Activated CD4-positive, alpha-beta T cell treated with anti-CD3 and anti-CD28 coated beads for 24 hours (primary cell): Measurements from ENCODE around the gene RFC5.

Experiments used
- DNase-seq, 2 donors: peaks; one replicate each; pipeline ENCODE4 v3.0.0-alpha.2; 2020; ENCODE audit warnings: low read depth in 2 of 2

Gene RFC5, protein sequence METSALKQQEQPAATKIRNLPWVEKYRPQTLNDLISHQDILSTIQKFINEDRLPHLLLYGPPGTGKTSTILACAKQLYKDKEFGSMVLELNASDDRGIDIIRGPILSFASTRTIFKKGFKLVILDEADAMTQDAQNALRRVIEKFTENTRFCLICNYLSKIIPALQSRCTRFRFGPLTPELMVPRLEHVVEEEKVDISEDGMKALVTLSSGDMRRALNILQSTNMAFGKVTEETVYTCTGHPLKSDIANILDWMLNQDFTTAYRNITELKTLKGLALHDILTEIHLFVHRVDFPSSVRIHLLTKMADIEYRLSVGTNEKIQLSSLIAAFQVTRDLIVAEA

DNA sequence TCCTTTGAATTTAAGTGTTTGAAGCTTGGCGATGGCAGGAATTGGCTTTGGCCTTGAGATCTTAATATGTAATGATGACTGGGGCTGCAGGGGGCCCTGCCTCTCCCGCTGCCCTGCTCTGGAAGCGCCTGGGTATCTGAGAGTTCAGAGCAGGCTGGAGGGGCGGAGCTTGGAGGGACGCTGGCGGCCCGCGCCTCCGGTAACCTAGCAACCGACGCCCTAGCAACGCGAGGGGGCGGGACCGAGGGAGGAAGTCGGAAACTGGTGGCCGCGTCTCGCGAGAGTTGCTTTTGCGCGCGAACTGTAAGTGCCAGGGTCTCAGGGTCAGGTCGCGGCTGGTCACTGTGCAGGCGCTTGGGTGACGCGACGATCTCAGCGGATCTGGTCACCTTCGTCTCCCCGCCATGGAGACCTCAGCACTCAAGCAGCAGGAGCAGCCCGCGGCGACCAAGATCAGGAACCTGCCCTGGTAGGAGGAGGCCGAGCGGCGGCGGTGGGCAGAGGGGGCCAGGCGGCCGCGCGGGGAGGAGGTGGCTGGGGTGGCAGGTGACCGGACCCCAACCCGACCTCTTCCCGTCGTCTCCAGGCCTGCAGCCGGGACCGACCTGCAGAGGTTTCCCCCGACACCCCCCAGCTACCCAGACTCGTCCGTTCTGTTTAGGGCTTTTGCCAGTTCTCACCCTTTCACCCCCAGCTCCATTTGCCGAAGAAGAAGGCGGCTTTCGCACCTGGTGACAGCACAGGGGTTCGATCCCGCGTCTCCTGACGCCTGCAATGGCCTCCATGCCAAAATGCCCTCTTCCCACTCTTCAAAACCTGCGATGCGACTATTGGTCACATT is at the start of gene RFC5:
TSS of gene RFC5 (plus strand) at position 280 of the 841 bp plus-strand sequence. CDS start at position 405, 125 bp downstream.
- DNase-seq: peak; percentile 97 to 98

DNA sequence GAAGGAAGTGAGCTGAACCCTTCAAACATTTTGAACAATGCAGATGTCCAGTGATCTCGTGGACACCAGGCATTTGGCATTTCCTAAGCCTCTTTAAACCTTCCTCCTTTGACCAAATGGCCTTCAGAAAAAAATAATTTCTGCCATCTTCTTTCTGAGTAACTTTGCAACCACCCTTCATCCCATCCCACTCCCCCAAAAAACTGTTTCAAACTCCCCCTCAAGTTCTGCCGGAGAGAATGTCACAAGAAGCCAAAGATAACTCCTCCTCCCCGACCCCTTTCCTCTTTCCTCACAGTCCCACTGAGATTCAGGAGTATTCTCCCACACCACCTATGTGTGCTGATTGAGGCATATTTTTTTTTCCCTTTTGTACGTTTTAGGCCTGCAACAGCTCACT is 49.5 kb upstream of the RFC5 start:
- DNase-seq: no peak

DNA sequence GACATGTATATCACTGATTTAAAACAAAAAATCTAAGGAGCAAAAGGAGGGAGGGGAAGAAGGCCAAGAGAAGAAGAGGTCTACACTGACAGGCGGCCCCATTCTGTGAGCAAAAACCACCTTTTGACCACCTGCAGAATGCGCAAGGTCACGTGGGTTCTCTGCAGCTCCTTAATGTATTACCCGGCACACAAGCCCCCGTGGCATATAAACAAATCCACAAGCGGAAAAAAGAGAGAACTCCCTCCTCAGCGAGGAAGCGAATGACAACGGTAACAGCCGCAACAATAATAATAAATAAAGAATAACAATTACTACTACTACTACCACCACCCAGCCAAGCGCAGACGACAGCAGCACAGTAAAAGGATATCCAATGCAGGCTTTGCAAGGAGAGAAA is 49.0 kb upstream of the RFC5 start:
- DNase-seq: no peak

DNA sequence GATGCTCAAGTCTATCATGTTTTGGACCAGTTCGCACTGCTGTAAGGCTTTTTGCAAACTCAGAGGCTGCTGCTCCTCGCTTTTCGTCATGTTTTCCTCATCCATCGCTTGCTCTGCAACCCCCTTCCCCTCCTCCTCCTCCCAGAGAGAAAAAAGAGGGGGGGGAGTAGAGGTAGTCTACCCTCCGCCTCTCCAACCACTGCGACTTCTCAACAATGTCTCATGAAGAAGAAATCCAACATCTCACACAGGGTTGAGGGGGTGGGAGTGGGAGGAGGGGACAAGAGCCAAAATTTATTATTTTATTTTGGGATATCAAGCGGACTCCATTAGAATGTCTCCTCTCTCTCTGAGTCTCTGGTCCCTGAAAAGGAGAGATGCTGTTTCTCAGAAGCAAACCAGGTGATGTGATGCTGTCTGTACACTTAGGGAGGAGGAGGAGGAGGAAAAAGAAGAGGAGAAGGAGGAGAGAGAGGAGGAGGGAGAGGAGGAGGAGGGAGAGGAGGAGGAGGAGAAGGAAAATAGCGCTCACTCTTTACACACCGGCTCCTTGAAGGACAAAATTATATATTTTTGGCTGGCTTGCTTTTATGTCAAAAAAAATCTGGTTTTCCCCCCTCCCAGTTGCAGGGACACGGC is 48.2 kb upstream of the RFC5 start:
- DNase-seq: no peak

DNA sequence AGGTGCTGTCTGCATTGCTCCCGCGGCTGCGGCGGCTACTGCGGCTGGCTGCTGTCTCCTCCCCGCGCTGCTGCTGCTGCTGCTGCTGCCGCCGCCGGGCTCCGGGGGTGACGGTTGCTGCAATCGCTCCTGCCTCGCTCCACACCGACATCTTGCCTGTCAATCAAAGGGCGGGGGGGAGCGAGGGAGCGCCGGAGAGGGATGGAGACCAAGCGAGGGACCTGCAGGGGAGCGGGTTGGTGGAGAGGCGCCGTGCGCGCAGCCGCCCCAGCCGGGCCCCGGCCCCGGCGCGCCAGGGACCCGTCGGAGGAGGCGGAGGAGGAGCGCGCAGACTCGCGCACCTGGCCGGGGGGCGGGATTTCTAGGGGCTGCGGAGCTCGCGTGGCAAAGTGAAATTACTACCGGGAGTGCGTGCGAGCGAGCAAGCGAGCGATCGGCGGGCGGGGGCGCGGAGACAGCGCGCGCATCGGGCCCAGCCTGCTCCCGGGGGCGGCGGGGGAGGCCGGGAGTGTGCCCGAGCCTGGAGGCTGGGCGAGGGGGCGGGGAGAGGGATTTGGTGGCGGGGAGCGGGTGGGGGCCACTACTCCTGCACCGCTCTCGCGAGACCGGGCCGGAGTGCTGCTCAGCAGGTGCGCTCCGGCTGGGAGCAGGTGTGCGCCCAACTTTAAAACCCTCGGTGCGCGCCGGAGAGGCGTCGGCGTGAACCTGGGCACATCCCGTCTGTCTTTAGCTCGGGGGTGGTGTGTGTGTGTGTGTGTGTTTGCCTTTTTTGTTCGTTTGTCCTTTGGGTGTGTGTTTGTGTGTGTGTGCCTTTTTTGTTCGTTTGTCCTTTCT is 47.5 kb upstream of the RFC5 start, which contains the start of gene KSR2:
TSS of gene KSR2 (minus strand) at position 165 of the 834 bp plus-strand sequence. CDS start 735 bp downstream, outside the sequence.
- DNase-seq: peak; percentile 36 to 39

DNA sequence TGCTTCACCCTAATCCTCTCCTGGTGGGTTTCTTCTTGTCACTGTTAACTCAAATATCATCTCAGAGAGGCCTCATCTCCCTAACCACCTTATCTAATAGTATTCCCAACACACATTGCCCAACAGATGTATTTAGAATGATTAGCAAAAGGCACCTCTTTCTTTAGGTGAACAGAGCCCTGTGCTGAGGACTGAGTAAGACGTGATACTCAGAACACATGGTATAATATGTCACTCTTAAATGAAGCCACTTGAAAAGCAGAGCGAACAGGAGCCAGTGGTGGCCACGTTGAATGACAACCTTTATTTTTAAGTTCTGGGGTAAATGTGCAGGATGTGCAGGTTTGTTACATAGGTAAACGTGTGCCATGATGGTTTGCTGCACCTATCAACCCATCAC is 46.2 kb upstream of the RFC5 start:
- no peak for DNase-seq

DNA sequence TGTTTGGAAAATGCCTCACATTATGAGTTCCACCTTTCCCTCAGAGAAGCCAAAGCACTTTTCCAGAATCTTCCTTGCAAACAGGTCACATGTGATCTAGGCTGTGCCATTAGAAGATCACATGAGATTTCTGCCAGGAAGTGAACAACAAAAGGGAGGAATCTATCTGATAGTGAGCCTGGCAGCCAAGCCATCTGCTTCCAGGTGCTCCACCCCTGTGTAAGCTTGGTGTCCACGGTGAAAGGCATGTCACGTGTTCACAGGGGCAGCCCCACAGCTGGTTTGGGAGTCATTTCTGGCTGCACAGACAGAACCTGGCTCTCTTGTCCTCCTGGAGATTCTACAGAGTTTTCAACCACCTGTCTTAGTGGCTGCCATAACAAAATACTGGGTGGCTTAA is 44.2 kb upstream of the RFC5 start:
- DNase-seq: no peak

DNA sequence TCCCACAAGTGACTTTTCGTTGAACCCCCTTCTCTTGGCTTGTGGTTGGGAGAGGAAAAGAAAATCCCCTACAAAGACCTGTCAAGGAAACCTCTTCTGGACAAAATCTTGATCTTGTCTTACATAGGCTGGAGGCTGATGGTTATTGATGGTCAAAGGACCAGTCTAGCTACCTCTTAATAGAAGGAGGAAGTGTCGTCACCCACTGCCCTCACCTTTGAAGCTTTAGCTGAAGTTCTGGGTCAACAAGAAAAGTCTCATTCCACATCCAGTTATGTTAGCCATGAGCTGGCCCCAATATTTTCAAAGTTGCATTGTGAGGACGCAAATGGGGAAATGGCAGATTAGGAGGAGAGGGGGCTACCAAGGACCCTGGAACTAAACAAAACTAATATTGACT is 41.5 kb upstream of the RFC5 start:
- DNase-seq: no peak

DNA sequence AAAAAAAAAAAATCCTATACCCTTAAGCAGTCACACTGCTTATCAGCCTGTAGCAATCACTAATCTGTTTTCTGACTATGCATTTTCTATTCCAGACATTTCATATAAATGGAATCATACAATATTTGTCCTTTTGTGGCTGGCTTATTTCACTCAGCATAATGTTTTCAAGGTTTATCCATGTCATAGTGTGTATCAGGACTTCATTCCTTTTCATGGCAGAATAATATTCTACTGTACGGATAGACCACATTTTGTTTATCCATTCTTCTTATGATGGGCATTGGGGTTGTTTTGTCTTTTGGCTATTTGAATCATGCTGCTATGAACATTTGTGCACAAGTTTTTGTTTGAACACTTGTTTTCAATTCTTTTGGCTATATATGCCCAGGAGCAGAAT is 39.1 kb upstream of the RFC5 start:
- DNase-seq: no peak

DNA sequence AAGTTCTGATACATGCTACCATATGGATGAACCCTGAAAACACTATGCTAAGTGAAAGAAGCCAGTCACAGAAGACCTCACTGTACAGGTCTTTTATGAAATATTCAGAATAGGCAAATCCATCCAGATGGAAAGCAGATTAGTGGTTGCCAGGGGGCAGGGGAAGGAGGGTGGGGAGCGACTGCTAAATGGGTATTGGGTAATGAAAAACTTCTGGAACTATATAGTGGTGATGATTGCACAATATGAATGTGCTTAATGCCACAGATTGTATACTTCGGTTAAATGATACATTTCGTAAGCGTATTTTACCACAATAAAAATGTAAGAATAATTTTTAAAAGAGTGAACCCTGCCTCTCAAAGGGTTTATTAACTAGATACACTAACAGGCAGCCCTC is 35.9 kb upstream of the RFC5 start:
- no peak for DNase-seq

DNA sequence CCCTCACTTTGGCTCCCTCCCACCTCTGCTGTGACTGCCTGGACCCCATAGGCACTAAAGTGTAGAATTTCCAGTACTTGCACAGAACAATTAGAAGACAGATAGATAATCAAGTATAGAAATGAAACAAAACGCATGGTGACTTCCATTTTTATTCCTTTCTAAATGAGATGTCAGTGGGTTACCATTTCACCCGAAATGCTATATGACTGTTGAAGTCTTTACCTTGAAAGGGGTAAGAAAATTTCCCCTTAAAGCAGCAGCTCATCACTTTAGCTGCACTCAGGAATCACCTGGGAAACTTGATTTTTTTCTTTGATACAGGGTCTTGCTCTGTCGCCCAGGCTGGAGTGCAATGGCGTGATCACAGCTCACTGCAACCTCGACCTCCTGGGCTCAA is 35.2 kb upstream of the RFC5 start:
- no peak for DNase-seq

DNA sequence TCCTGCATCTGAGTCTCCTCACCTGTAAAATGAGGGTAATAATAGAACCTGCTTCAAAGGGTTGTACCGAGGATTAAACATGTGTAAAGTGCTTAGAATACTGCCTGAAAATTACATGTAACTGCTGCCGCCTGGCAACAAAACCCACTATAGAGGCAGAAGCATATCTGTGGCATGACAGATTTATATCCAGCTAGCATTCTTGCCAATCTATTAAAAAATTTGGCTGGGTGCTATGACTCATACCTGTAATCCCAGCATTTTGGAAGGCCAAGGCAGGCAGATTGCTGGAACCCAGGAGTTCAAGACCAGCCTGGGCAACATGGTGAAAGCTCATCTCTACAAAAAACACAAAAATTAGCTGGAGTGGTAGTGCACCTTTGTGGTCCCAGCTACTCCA is 31.3 kb upstream of the RFC5 start:
- DNase-seq: no peak

DNA sequence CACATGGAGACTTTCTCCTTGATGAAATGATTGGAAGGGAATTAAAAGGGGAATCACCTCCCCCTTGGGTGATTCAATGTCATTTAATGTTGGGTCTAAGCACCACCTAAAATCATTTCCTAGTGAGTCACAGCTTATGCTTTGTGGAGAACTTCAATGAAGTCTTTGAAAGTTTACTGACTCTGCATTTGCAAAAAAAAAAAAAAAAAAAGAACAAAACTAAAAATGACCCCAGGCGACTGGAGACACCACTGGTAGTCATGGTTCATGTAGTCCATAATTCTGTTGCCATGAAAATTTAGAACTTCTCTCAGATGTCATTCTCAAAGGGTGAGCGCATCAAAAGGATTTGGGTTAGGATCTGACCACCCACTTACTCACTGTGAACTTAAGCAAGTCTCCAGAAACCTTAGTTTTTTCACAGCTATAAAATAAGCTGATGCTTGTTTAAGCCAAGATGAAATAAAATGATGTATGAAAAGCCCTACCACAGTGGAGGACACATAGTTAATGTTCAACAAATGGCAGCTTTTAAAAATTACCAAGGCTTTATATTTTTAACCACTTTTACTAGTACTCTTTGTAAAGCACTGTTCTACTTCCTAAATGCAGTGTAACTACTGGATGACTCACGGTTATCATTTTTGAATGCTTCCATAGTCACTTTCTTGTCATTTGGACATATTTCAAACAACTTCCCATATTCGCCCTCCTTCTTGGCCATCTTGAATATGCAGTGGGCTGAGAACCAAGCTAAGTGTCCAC is 29.6 kb upstream of the RFC5 start:
- no peak for DNase-seq

DNA sequence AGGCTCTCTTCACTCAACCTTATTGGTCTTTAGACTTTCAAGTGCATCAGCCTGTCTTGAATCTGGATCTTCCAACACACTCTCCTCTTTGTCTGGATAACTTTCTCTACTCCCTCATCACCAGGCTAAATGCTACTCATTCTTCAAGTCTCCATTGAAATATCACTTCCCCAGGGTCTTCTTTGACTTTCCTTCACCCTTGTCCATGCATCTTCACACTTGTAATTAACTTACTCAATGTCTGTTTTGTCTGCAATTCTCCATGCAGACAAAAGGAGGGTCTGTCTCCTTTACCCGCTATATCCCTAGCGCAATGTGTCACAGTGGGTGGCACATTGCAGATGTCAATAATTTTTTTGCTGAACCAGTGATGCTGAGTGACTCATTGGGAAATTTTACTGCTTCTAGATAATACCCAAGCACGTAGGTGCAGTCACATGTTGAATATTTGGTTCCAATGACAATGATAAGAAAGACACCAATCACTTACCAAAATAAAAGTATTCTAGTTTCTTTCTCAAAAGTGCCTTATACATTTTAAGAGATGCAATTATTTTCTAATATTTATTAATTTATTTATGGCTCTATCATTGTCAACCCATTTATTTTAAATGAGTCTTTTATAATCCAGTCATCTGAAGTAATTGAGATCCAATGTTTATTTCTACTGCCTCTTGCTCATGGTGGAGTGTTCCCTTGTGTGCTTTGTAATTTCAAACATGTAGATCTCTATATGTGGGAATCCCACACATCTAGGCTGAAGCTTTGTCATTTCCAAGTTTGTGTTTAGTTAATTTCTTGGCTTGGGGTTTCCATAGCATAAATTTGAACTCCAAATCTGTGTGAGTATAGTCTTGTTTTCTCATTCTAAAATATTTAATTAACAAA is 21.7 kb upstream of the RFC5 start:
- no peak for DNase-seq

DNA sequence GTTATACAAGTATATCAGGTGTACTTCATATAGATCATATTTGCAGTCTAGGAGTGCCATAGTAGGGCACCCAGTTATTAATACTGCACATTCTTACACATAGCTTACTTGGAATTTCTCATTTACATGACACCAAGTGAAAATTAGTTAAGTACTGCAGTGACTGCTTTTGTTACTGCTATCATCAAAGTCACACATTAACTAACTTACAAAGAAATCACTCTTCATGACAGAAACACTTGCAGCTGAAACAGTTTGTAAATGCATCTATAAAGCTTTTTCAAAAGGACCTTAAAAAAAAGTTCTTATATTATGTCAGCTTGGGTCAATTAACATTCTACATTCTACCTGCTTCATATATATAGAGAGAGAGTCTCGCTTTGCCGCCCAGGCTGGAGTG is 17.8 kb upstream of the RFC5 start:
- no peak for DNase-seq

DNA sequence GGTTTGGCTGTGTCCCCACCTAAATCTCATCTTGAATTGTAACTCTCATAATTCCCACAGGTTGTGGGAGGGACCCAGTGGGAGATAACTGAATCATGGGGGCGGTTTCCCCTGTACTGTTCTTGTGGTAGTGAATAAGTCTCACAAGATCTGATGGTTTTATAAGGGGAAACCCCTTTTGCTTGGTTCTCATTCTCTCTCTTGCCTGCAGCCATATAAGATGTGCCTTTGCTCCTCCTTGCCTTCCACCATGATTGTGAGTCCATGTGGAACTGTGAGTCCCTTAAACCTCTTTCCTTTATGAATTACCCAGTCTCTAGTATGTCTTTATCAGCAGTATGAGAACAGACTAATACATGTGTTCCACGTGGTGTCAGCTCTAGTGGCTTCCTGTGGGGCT is 16.7 kb upstream of the RFC5 start:
- peak in 1 of 2 donors; percentile 8 for DNase-seq

DNA sequence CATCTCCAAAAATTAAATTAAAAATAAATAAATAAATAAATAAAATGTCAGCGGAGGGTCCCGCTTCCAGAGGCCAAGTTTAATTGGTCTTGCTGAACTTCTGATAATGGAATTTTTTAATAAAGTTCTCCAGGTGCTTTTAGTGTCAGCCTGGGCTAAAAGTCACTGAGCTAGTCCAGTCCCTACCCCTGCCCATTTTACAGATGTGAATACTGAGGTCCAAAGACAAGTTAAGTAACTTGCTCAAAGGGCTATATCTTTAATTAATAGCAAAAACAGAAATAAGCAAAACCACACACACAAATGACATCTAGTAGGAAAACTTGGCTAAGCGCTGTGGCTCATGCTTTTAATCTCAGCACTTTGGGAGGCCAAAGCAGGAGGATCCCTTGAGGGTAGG is 5.6 kb upstream of the RFC5 start:
- DNase-seq: no peak

DNA sequence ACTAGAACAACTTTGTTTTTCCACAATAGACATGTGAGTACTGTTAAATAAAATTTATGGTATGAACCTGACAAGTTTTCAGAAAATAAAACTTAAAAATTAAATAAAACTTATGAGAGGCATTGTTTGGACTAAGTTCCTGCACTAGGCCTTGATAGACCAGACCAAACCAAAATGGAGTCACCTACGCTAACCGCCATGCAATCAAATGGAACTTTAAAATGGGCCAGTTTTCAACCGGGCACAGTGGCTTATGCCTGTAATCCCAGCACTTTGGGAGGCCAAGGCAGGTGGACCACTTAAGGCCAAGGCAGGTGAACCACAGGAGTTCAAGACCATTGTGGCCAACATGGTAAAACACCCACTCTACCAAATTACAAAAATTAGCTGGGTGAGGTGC is 5.1 kb upstream of the RFC5 start:
- no peak for DNase-seq

DNA sequence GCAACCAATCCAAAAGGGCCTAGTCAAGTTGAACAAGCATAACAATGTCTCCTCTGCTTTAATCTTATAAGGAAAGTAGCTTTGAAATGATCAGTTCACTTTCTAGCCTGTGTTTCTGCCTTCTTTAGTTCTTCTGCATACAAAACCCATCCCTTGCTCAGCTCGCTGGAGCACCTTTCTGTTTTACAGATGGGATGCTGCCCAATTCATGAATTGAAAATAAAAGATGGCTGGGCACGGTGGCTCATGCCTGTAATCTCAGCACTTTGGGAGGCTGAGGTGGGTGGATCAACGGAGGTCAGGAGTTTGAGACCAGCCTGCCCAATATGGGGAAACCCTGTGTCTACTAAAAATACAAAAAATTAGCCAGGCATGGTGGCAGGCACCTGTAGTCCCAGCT is 4.5 kb upstream of the RFC5 start:
- DNase-seq: no peak

DNA sequence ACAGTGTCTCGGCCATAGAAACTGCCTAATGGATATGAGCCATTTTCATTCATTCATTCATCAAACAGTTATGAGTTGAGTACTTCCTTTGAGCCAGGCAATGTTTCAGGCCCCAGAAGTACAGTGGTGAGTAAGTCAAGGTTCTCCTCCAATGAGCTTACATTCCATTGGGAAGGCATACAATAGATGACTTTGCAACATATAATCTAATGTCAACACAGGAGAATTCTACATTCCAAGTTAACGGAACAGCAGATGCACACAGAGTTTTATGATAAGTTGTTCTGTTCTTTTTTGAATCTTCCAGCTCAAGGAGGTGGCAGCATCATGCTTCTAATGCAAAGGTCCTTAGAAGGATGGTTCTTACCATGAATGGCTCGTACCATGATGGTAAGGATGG is 3.2 kb upstream of the RFC5 start:
- DNase-seq: no peak
